Effector memory CD4-positive, alpha-beta T cell (primary cell): ENCODE data around the gene ICAM2.
"Not testable (repeated sequence)": the region's sequence is repeated elsewhere in the genome, so short reads cannot be mapped to it uniquely, and the experiment has no call there.

Experiments used
- DNase-seq, 3 donors: peaks; one replicate each; pipeline ENCODE4 v3.0.0-alpha.2; 2020
- H3K27ac ChIP-seq: 2 replicates; pipeline ENCODE4 v1.7.0; 2013; ENCODE audit warnings: mild to moderate bottlenecking, low read length, moderate library complexity; ENCODE audit not compliant: insufficient read depth, poor library complexity, severe bottlenecking
- H3K27me3 ChIP-seq: replicated peaks from 2 replicates; pipeline ENCODE4 v1.7.0; 2013; ENCODE audit warnings: mild to moderate bottlenecking, low read length; ENCODE audit not compliant: insufficient read depth, control insufficient read depth, poor library complexity, severe bottlenecking
- H3K36me3 ChIP-seq: 2 replicates; pipeline ENCODE4 v1.7.0; 2013; ENCODE audit warnings: mild to moderate bottlenecking, low read length, moderate library complexity; ENCODE audit not compliant: control insufficient read depth, insufficient read depth
- H3K4me1 ChIP-seq: 2 replicates; pipeline ENCODE4 v1.7.0; 2013; ENCODE audit warnings: low read length, mild to moderate bottlenecking; ENCODE audit not compliant: control insufficient read depth, insufficient read depth, poor library complexity, severe bottlenecking
- H3K4me3 ChIP-seq: 2 replicates; pipeline ENCODE4 v1.7.0; 2013; ENCODE audit warnings: low read length, low read depth, mild to moderate bottlenecking; ENCODE audit not compliant: insufficient read depth, poor library complexity, severe bottlenecking
- H3K9me3 ChIP-seq: 2 replicates; pipeline ENCODE4 v1.7.0; 2013; ENCODE audit warnings: mild to moderate bottlenecking, low read length, moderate library complexity; ENCODE audit not compliant: control insufficient read depth

The ICAM2 gene

GRCh38 chr17:64032081-64032480 lies 11.6 kb upstream of the ICAM2 start:
- H3K27ac ChIP-seq = no peak overlapping the region
- H3K27me3 ChIP-seq = no peaks in the 10 kb centered on the region
- H3K9me3 ChIP-seq = no peaks in the 10 kb centered on the region
- peaks cover 5% of the 10 kb centered on the region for H3K4me1 ChIP-seq
- no peaks in the 10 kb centered on the region for H3K36me3 ChIP-seq
- H3K4me3 ChIP-seq = no peak overlapping the region
- no peak for DNase-seq

- DNase-seq = peak; percentile 42 to 64 (median 52)
- Histone ChIP-seq H3K9me3 (no peaks in the 10 kb centered on the region), H3K27me3 (no peaks in the 10 kb centered on the region), H3K36me3 (no peaks in the 10 kb centered on the region), H3K4me1 (peaks cover 26% of the 10 kb centered on the region), H3K27ac (no peak overlapping the region), H3K4me3 (no peak overlapping the region)
Measured at GRCh38 chr17:64028874-64029464, 8.5 kb upstream of the ICAM2 start.

- DNase-seq = peak; percentile 91 to 92 (median 92)
- Histone ChIP-seq H3K27me3 (no peaks in the 10 kb centered on the region), H3K4me3 (peak overlapping the region; percentile 39), H3K9me3 (no peaks in the 10 kb centered on the region), H3K27ac (peak overlapping the region; percentile 92), H3K4me1 (peaks cover 47% of the 10 kb centered on the region), H3K36me3 (no peaks in the 10 kb centered on the region)
Measured at GRCh38 chr17:64025732-64026294, 5.4 kb upstream of the ICAM2 start.

- peak overlapping the region; percentile 22 for H3K4me3 ChIP-seq
- H3K27ac ChIP-seq = peak overlapping the region; percentile 92
- no peaks in the 10 kb centered on the region for H3K9me3 ChIP-seq
- no peaks in the 10 kb centered on the region for H3K27me3 ChIP-seq
- H3K4me1 ChIP-seq = peaks cover 49% of the 10 kb centered on the region
- H3K36me3 ChIP-seq = no peaks in the 10 kb centered on the region
- DNase-seq = peak; percentile 30 to 61 (median 54)
Measured at GRCh38 chr17:64024781-64025731, 4.6 kb upstream of the ICAM2 start.

GRCh38 chr17:64024215-64024654 lies 3.8 kb upstream of the ICAM2 start:
- H3K27ac ChIP-seq = peak overlapping the region; percentile 92
- H3K4me3 ChIP-seq = peak overlapping the region; percentile 22
- H3K4me1 ChIP-seq = peaks cover 49% of the 10 kb centered on the region
- no peak for DNase-seq
- H3K27me3 ChIP-seq = no peaks in the 10 kb centered on the region
- no peaks in the 10 kb centered on the region for H3K36me3 ChIP-seq
- H3K9me3 ChIP-seq = no peaks in the 10 kb centered on the region

GRCh38 chr17:64022611-64023063 lies 2.2 kb upstream of the ICAM2 start:
- H3K9me3 ChIP-seq = no peaks in the 10 kb centered on the region
- H3K4me1 ChIP-seq = peaks cover 53% of the 10 kb centered on the region
- H3K36me3 ChIP-seq = no peaks in the 10 kb centered on the region
- no peak overlapping the region for H3K4me3 ChIP-seq
- H3K27me3 ChIP-seq = no peaks in the 10 kb centered on the region
- DNase-seq = no peak
- H3K27ac ChIP-seq = peak overlapping the region; percentile 92

- DNase-seq, H3K36me3 ChIP-seq, H3K9me3 ChIP-seq, H3K27me3 ChIP-seq: not testable (repeated sequence)
- Histone ChIP-seq H3K4me3 (peak overlapping the region; percentile 52), H3K4me1 (peaks cover 50% of the 10 kb centered on the region), H3K27ac (peak overlapping the region; percentile 92)
Measured at GRCh38 chr17:64019551-64019961, 877 bp downstream of the ICAM2 start.

- Histone ChIP-seq H3K4me3 (peak overlapping the region; percentile 52), H3K27me3 (no peaks in the 10 kb centered on the region), H3K27ac (peak overlapping the region; percentile 92), H3K9me3 (no peaks in the 10 kb centered on the region), H3K4me1 (peaks cover 47% of the 10 kb centered on the region), H3K36me3 (no peaks in the 10 kb centered on the region)
- DNase-seq = no peak
Measured at GRCh38 chr17:64017381-64017980, 3.0 kb downstream of the ICAM2 start.

- Histone ChIP-seq H3K36me3 (no peaks in the 10 kb centered on the region), H3K27ac (peak overlapping the region; percentile 92), H3K27me3 (no peaks in the 10 kb centered on the region), H3K4me3 (peak overlapping the region; percentile 52), H3K4me1 (peaks cover 46% of the 10 kb centered on the region), H3K9me3 (no peaks in the 10 kb centered on the region)
- no peak for DNase-seq
Measured at GRCh38 chr17:64016974-64017373, 3.5 kb downstream of the ICAM2 start.
